MCF 10A (cell line): Measurements from ENCODE around the gene METTL26. TPM values are rescaled to one million over a fixed set of nuclear protein-coding genes. Genes with fewer than 3 reads are reported as not detected.

Experiments used
- BruUV-seq: library from RNA; stranded (reverse); fragments of 400-500 nt; replicated peaks from 2 replicates; lab custom pipeline; 2021; lab: Mats Ljungman, UMichigan
- CTCF ChIA-PET: fragments of 300-600 bp; sonication (Branson Sonifier 250); formaldehyde crosslinking; extraction: SDS; loops from one replicate; lab custom pipeline; 2021; ENCODE audit warnings: antibody characterized with exemption, inconsistent platforms; lab: Yijun Ruan, JAX
- POLR2A ChIA-PET: fragments of 300-600, 350-650 bp; sonication (Branson Sonifier 250); formaldehyde crosslinking; extraction: SDS; loops from one replicate; lab custom pipeline; 2020; ENCODE audit warnings: antibody characterized with exemption, inconsistent platforms; lab: Yijun Ruan, JAX
- DNase-seq: peaks from one replicate; pipeline ENCODE4 v3.0.0-alpha.2; 2018; ENCODE audit not compliant: unreplicated experiment
- H3K27ac Mint-ChIP-seq: one replicate; pipeline ENCODE4 v1.8.0; 2022; ENCODE audit warnings: mild to moderate bottlenecking, low read depth, mixed read lengths; ENCODE audit not compliant: unreplicated experiment
- H3K27me3 Mint-ChIP-seq: one replicate; pipeline ENCODE4 v1.8.0; 2022; ENCODE audit warnings: mixed read lengths; ENCODE audit not compliant: insufficient read depth, unreplicated experiment
- H3K36me3 Mint-ChIP-seq: one replicate; pipeline ENCODE4 v1.8.0; 2022; ENCODE audit warnings: mild to moderate bottlenecking, moderate library complexity, mixed read lengths; ENCODE audit not compliant: insufficient read depth, unreplicated experiment
- H3K4me1 Mint-ChIP-seq: one replicate; pipeline ENCODE4 v1.8.0; 2022; ENCODE audit warnings: mixed read lengths; ENCODE audit not compliant: insufficient read depth, unreplicated experiment
- H3K4me3 Mint-ChIP-seq: one replicate; pipeline ENCODE4 v1.8.0; 2022; ENCODE audit warnings: mild to moderate bottlenecking, moderate library complexity, mixed read lengths; ENCODE audit not compliant: unreplicated experiment
- H3K9me3 Mint-ChIP-seq: one replicate; pipeline ENCODE4 v1.8.0; 2022; ENCODE audit warnings: mixed read lengths; ENCODE audit not compliant: unreplicated experiment
- CTCF ChIP-seq: fragments of 200-600 bp; IDR thresholded peaks from one replicate; pipeline ENCODE4 v1.8.0; 2022; ENCODE audit warnings: antibody characterized with exemption, mild to moderate bottlenecking; ENCODE audit not compliant: unreplicated experiment
- intact Hi-C: fragments of 100-400 bp; cut with micrococcal nuclease; formaldehyde crosslinking; loops from 2 replicates; pipeline ENCODE4 v1.14.1; 2022
- total RNA-seq: library from RNA; stranded (reverse); gene quantifications from 2 replicates; pipeline ENCODE4 v1.2.3, GENCODE V29; 2022

The METTL26 gene
- total RNA-seq, 1 experiment from 2014 or later, result 106 TPM

GRCh38 chr16:616733-617586 lies 19.1 kb downstream of the METTL26 start:
- ChIA-PET CTCF (interaction anchor here (0.6 kb wide), 1 partner anchor 198 kb away, joined by 4 read pairs; no protein-coding TSS in a partner anchor), POLR2A (no interaction called here)
- no peak for TF ChIP-seq CTCF
- peaks cover 7% of the 10 kb centered on the region for H3K4me1 Mint-ChIP-seq
- no peak for DNase-seq
- no peak overlapping the region for H3K27ac Mint-ChIP-seq
- intact Hi-C loops, result no loop called here
- H3K27me3 Mint-ChIP-seq, result no peaks in the 10 kb centered on the region
- BruUV-seq, result no TSS peak
- no peak overlapping the region for H3K4me3 Mint-ChIP-seq
- no peaks in the 10 kb centered on the region for H3K9me3 Mint-ChIP-seq
- H3K36me3 Mint-ChIP-seq, result peaks cover 21% of the 10 kb centered on the region

GRCh38 chr16:615122-615521 lies 21.0 kb downstream of the METTL26 start:
- Mint-ChIP-seq H3K36me3 (peaks cover 15% of the 10 kb centered on the region), H3K4me3 (no peak overlapping the region), H3K4me1 (peaks cover 7% of the 10 kb centered on the region), H3K27me3 (no peaks in the 10 kb centered on the region), H3K27ac (no peak overlapping the region), H3K9me3 (no peaks in the 10 kb centered on the region)
- CTCF ChIA-PET, result no interaction called here
- POLR2A ChIA-PET, result no interaction called here
- no TSS peak for BruUV-seq
- intact Hi-C loops, result no loop called here
- no peak for DNase-seq
- TF ChIP-seq CTCF, result no peak

- Mint-ChIP-seq H3K9me3 (no peaks in the 10 kb centered on the region), H3K27ac (no peak overlapping the region), H3K4me3 (no peak overlapping the region), H3K4me1 (peaks cover 15% of the 10 kb centered on the region), H3K36me3 (peaks cover 15% of the 10 kb centered on the region), H3K27me3 (no peaks in the 10 kb centered on the region)
- intact Hi-C loops, result no loop called here
- peak; percentile 73 for TF ChIP-seq CTCF
- peak; percentile 72 for DNase-seq
- POLR2A ChIA-PET, result interaction anchor here (0.6 to 2.4 kb wide), 4 partner anchors 11 to 33 kb away, joined by 3 to 7 read pairs (median 4); no protein-coding TSS in a partner anchor
- CTCF ChIA-PET, result interaction anchor here (0.6 to 1.4 kb wide), 7 partner anchors 10 to 106 kb away, joined by 3 to 5 read pairs (median 3); partner anchors contain the start of gene WFIKKN1
- no TSS peak for BruUV-seq
These were observed 25.4 kb downstream of the METTL26 start for GRCh38 chr16:610513-611381.
